DMS114 treated with DMSO at 0.1 percent for 48 hours (cell line): Measurements from ENCODE around the gene OR6C65.
"Not testable (repeated sequence)": the region's sequence is repeated elsewhere in the genome, so short reads cannot be mapped to it uniquely, and the experiment has no call there.

Experiments
- DNase-seq: peaks from one replicate; lab custom pipeline; 2025; ENCODE audit not compliant: unreplicated experiment; lab: John Stamatoyannopoulos, UW

Gene OR6C65

DNA sequence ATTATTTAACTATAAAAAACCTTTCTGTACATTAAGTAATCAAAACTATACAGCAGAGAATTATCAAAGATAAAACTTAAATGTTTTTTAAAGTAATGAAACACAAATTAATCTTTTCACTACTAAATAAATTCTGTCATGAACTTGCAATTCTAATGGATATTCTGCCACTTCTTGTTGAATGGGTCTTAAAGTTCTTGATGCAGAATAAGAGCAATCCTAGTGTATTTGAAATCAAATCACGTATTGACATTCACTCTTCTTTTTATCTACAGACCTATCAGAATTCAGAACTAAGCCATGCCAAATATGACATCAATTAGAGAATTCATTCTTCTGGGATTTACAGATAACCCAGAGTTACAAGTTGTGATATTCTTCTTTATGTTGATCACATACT is at the start of gene OR6C65:
Gene OR6C65 (plus strand): TSS at position 301 of the 400 bp plus-strand sequence. CDS start 0 bp downstream, at position 301.
- no peak for DNase-seq

GRCh38 chr12:55355338-55355737 is 45.0 kb upstream of the OR6C65 start:
- DNase-seq, result not testable (repeated sequence)

GRCh38 chr12:55362675-55363074 is 37.7 kb upstream of the OR6C65 start, which contains the start of gene OR6C75:
TSS of gene OR6C75 (plus strand) at chr12:55362975. CDS start at chr12:55365111, 2,136 bp downstream.
- no peak for DNase-seq

GRCh38 chr12:55365086-55365485 is 35.2 kb upstream of the OR6C65 start:
- no peak for DNase-seq

DNA sequence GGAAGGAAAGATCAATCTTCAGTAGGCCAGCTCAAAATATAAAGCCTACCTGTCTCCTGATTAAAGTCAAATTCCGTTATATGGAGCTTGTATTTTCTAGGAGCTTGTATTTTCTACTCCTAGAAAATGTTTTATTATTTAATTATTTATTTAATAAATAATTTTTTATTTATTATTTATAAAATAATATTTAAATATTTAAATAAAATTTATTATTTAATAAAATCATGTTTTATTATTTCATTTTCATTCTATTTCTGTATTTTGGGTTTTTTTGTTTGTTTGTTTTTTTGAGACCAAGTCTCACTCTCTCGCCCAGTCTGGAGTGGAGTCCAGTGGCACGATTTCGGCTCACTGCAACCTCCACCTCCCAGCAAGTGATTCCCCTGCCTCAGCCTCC is 27.8 kb upstream of the OR6C65 start:
- no peak for DNase-seq

DNA sequence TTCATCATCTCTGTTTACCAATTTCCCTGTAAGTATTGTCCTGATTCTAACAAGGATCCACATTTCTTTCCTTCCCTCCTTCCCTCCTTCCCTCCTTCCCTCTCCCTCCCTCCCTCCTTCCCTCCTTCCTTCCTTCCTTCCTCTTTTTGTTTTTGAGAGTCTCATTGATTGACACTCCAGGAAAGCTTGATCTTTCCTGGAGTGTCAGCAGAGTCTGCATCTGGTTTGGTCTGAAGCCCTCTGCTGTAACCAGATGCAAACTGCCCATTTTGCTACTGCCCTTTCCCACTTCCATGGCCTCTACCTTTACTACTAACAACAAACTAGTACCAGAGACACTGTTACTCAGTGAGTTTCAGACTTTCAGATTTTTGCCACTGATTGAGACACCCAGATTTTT is 14.4 kb upstream of the OR6C65 start:
- no peak for DNase-seq

DNA sequence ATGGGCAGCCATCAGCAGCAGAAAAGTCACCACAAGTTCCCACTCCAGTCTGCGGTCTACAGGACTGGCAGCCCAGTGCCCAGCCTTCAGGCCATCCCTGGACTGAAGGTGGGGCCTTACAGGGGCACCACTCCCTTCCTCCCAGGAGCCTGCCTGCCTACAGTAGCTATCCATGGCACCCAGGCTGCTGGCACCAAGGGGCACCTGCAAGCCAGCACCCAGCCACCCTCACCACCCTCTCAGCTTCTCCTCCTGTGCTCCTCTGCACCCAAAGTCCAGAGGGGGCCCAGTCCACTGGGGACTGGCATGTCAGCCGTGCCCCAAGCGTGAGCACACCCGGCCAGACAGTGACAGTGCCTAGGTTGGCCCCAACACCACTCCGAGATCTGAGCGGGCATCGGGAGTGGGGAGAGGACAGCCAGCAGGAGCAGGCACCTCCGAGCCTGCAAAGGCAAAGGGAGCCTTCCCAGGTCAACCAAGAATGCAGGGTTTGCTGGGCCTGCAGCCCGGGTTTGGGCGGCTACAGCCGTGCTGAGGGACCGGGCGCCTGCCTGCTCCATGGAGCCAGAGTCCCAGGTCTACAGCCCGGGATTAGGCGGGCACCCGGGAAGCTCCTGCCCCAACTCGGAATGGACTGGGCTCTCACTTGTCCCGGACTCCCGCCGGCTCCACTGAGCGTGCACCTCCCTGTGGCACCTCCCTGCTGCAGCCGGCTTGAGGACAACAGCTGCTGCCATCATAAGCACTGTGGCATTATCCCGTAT is 8.1 kb upstream of the OR6C65 start:
- DNase-seq, result no peak

DNA sequence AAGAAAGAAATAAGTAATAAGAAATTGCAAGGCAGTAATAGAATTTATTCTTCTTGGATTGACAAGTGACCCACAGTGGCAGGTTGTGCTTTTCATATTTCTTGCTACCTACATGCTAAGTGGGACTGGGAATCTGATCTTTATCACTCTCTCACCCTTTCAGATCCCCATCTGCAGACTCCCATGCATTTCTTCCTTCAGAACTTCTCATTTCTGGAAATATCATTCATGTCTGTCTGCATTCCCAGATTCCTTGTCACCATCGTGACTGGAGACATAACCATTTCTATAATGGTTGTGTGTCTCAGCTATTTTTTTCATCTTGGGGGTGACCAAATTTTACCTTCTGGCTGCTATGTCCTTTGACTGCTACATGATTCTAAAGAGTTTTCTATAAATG is 4.0 kb upstream of the OR6C65 start:
- DNase-seq, result no peak

DNA sequence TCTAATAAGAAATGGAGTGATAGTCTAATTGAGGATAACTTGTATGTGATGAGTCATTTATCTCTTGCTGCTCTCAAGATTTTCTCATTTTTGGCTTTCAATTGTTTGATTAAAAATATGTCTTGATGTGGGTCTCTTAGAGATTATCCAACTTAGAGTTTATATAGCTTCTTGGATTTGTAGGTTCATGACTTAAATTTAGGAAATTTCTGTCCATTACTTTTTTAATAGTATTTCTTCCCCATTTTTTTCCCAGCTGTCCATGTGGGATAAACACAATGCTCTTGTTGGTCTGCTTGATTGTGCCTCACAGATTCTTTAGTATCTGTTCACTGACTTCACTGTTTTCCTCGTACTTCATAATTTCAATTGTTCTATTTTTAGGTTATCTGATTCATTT is 7.5 kb downstream of the OR6C65 start:
- no peak for DNase-seq

DNA sequence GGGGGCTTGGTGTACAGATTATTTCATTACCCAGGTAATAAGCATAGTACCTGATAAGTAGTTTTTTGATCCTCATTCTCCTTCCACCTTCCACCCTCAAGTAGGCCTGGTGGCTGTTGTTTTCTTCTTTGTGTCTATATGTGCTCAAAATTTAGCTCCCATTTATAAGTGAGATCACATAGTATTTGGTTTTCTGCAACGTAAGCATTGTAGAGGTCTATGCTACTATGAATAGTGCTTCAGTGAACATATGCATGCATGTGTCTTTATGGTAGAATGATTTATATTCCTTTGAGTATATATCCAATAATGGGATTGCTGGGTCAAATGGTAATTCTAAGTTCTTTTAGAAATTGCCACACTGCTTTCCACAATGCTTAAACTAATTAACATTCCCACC is 8.8 kb downstream of the OR6C65 start:
- not testable (repeated sequence) for DNase-seq

GRCh38 chr12:55412138-55412537 is 11.8 kb downstream of the OR6C65 start:
- DNase-seq, result not testable (repeated sequence)

DNA sequence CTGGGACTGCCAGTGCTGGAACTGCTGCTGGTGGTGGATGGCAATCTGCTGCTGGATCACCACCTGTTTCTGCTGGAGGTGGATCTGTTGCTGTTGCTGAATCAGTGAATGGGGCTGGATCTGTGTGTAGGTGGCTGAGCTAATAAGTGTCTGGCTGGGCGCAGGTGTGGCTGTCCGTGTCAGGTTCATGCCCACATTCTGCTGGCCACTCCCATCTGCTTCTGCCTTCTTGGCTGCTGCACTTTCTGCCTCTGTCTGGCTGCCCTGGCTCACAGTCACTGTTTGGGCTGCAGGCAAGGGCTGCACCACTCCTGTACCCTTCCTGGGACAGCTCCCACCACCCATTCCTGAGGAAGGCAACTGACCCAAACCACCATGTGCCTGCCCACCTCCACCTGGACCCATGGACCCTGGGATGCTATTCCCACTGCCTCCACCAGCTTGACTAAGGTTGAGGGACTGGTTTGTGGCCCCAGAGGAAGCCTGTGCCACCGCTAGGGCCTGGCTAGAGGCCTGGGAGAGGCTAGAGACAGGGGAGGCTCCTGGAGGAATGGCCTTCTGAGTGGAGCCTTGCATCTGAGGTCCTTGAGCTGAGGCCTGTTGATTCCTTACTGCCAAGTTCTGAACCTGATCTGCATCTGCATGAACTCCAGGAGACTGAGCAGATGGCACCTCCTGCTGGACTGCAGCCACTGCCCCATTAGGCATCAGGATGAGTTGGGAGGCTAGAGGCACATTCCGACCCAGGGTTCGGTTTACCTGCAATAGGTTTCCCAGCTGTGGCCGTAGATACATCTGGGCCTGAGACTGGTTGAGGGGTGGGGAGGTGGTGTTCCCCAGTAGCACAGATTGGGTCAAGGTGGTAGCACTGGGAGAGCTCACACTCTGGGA is 13.4 kb downstream of the OR6C65 start:
- DNase-seq, result not testable (repeated sequence)

DNA sequence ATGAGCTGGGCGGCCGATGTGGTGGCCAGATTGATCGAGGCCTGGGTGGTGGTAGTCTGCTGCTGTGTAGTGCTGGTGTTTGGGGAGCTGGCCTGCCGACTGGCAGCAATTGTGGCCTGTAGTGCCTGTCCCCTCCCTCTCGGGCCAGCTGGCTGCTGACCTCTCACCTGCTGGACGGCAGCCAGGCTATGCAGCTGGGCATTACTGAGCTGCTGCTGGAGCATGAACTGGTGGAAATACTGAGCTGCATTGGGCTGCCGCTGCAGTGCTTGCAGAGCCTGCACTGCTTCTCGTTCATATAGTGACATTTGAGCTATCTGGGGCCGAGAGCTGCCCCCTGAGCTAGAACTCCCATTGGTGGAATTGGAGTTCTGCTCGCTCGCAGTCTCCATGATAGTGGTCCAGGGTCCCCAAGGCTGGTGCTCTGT is 14.1 kb downstream of the OR6C65 start:
- DNase-seq, result not testable (repeated sequence)

- not testable (repeated sequence) for DNase-seq
Observed at GRCh38 chr12:55414889-55415288, 14.6 kb downstream of the OR6C65 start.

DNA sequence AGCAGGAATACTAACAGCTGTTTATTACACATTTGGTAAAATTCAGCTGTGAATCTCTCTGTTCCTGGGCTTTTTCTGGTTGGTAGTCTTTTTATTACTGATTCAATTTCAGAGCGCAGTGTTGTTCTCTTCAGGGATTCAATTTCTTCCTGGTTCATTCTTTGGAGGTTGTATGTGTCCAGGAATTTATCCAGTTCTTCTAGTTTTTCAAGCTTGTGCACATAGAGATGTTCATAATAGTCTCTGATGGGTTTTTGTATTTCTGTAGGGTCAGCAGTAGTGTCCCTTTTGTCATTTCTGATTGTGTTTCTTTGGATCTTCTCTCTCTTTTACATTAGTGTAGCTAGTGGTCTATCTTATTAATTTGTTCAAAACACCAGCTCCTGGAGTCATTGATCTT is 16.6 kb downstream of the OR6C65 start:
- DNase-seq, result no peak

GRCh38 chr12:55420307-55420962 is 20.1 kb downstream of the OR6C65 start:
- DNase-seq, result no peak

- no peak for DNase-seq
Observed at GRCh38 chr12:55425954-55426353, 25.6 kb downstream of the OR6C65 start, which contains the start of gene OR6C76. TSS of gene OR6C76 (plus strand) at chr12:55426254. CDS start at chr12:55426254, 0 bp downstream.

- DNase-seq, result no peak
Observed at GRCh38 chr12:55428331-55429243, 28.3 kb downstream of the OR6C65 start.

DNA sequence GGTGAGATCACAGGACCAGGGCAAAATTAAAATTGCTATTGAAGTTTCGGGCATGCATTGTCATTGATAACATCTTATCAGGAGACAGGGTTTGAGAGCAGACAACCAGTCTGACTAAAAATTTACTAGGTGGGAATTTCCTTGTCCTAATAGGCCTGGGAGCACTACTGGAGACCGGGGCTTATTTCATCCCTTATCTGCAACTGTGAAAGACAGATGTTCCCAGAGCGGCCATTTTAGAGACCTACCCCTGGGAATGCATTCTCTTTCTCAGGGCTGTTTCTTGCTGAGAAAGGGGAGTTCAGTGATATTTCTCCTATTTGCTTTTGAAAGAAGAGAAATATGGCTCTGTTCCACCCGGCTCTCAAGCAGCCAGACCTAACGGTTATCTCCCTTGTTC is 40.9 kb downstream of the OR6C65 start:
- DNase-seq, result not testable (repeated sequence)

DNA sequence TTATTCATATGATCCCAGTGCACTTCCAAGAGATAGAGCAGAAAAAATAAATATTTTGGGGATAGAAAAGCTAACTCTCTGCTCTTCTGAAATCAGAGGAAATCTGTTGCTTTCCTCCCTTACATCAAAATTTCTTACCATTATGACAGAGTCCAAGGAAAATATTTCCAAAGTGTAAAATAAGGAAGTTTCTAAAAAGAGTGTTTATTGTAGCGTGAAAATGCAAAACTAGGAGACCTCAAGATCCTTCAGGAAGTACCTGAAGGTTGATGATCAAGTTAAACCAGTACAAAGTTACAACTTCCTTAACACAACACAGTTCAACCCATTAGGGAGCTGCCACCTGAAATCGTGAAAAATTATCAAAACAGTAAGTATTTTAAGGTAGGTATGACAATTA is 43.4 kb downstream of the OR6C65 start, which contains the start of gene OR6C2:
Gene OR6C2 (plus strand): TSS at position 301 of the 400 bp plus-strand sequence. CDS start 8,138 bp downstream, outside the sequence.
- DNase-seq, result no peak
